ENCODE data around the gene VCL.

DNA sequence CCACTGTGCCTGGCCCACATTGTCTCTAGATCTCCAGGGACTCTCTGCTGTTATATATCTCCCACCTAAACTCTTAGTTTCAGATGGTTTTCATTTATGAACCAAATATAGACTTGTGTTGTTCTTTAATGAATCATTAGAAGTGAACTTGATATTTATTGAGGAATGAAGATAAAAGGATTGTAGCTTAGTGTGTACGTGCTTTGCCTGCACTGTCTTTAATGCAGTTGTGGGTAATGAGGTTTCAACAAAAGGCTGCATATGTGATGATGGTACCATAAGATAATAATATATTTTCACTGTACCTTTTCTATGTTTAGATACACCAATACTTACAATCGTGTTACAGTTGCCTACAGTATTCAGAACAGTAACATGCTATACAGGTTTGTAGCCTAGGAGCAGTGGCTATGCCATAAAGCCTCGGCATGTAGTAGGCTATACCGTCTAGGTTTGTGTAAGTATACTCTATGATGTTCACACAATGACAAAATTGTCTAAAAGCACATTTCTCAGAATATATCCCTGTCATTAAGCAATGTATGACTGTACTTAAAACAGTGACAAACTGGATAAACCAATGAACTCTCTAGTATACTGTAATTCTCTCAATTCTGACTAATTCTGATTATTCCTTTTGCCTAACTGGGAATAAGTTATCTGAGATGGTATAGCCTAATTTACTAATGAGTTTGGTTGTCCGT lies 25.2 kb downstream of the VCL start:
- no peak for TF ChIP-seq SP1 (IDR thresholded peaks at IDR 0.05)
- no peak for TF ChIP-seq BHLHE40 (IDR thresholded peaks at IDR 0.05; ENCODE audit: borderline replicate concordance)
- no peak for TF ChIP-seq FOXM1 (IDR thresholded peaks at IDR 0.05; ENCODE audit: borderline replicate concordance)
- no peak for TF ChIP-seq ELF4 (IDR thresholded peaks at IDR 0.05)

All from HEK293T (cell line).